Ascending aorta (tissue), 2 donors: ENCODE results near the gene SNAPC3. TPM values are rescaled to one million over a fixed set of nuclear protein-coding genes. Genes with fewer than 3 reads are reported as not detected.

Experiments used
- DNase-seq, 2 donors: peaks; one replicate each; pipeline ENCODE4 v3.0.0-alpha.2; 2019; ENCODE audit warnings: low spot score in 2 of 2
- H3K27ac ChIP-seq, 2 donors: fragments of 200-600 bp; sonication (generic); one replicate each; pipeline ENCODE4 v1.5.1; 2016 to 2017; ENCODE audit warnings: mild to moderate bottlenecking in 1 of 2
- H3K27me3 ChIP-seq: fragments of 200-600 bp; sonication (generic); one replicate; pipeline ENCODE4 v1.5.1; 2017
- H3K36me3 ChIP-seq, 2 donors: fragments of 200-600 bp; sonication (generic); one replicate each; pipeline ENCODE4 v1.5.1; 2016
- H3K4me1 ChIP-seq, 2 donors: fragments of 200-600 bp; sonication (generic); one replicate each; pipeline ENCODE4 v1.5.1; 2016 to 2017; ENCODE audit warnings: mild to moderate bottlenecking in 1 of 2
- H3K4me3 ChIP-seq, 2 donors: fragments of 200-600 bp; sonication (generic); one replicate each; pipeline ENCODE4 v1.5.1; 2016 to 2017; ENCODE audit warnings: mild to moderate bottlenecking in 1 of 2
- H3K9me3 ChIP-seq, 2 donors: fragments of 200-600 bp; sonication (generic); one replicate each; pipeline ENCODE4 v1.5.1; 2016
- intact Hi-C: fragments of 100-400 bp; cut with DNase I; formaldehyde crosslinking; loops from one replicate; pipeline ENCODE4 v1.15.1; 2023
- total RNA-seq: library from RNA; depleted of rRNA; stranded (reverse); fragments of >200 nt; gene quantifications from one replicate; pipeline ENCODE4 v1.1.0, GENCODE V29; 2016
- TF ChIP-seq, protein P1 (sequence below), 3 experiments: fragments of 200-600 bp in 2 of 3; fragments of 450-650 bp in 1 of 3; sonication (generic) in 2 of 3; IDR thresholded peaks; one replicate each; pipeline ENCODE4 v1.5.1; 2016 to 2019; ENCODE audit warnings: antibody characterized with exemption in 3 of 3, mild to moderate bottlenecking in 1 of 3, moderate library complexity in 1 of 3

Gene SNAPC3
- total RNA-seq, 1 donor from 2014 or later: 8.8 TPM

DNA sequence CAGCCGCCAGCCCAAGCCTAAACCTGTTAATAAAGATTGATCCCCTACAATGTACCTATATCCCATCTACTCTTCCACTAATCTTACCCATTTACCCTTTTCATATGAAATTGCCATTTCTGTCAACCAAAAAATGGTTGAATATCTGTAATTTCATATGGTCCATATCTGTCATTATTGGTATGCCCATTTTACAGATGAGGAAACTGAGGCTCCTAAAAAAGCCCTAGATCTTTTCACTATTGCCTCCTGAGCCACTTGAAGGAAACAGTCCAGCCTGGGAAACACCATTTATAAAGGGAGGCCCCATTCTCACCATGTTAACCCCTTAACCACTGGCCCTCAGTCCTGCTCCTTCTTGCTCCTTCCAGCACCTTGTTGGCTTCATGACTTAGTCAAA lies 41.2 kb upstream of the SNAPC3 start:
- Histone ChIP-seq H3K9me3 (no peaks in the 10 kb centered on the region), H3K27ac (no peak overlapping the region), H3K4me1 (peaks cover 0 to 3% of the 10 kb centered on the region in 2 donors), H3K36me3 (no peaks in the 10 kb centered on the region), H3K4me3 (no peak overlapping the region), H3K27me3 (no peaks in the 10 kb centered on the region)
- TF ChIP-seq, protein P1, sequence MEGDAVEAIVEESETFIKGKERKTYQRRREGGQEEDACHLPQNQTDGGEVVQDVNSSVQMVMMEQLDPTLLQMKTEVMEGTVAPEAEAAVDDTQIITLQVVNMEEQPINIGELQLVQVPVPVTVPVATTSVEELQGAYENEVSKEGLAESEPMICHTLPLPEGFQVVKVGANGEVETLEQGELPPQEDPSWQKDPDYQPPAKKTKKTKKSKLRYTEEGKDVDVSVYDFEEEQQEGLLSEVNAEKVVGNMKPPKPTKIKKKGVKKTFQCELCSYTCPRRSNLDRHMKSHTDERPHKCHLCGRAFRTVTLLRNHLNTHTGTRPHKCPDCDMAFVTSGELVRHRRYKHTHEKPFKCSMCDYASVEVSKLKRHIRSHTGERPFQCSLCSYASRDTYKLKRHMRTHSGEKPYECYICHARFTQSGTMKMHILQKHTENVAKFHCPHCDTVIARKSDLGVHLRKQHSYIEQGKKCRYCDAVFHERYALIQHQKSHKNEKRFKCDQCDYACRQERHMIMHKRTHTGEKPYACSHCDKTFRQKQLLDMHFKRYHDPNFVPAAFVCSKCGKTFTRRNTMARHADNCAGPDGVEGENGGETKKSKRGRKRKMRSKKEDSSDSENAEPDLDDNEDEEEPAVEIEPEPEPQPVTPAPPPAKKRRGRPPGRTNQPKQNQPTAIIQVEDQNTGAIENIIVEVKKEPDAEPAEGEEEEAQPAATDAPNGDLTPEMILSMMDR (IDR thresholded peaks at IDR 0.05): no peak
- DNase-seq: no peak
- intact Hi-C loops: no loop called here

DNA sequence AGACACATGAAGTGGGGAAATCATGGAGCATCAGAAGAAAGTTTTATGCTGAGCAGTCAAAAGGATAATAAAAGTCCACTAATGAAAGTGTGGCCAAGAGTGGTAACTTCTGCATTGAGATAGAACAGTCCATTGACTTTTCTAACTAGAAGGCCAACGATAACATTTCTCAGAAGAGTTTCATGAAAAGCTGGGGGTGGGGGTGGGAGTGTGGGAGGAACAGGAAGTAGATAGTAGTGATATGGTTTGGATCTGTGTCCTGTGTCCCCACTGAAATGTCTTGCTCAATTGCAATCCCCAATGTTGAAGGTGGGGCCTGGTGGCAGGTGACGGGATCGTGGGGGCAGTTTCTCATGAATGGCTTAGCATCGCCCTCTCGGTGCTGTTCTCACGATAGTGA lies 36.2 kb upstream of the SNAPC3 start:
- TF ChIP-seq, protein P1 (IDR thresholded peaks at IDR 0.05): no peak
- Histone ChIP-seq H3K27me3 (no peaks in the 10 kb centered on the region), H3K36me3 (no peaks in the 10 kb centered on the region), H3K4me3 (no peak overlapping the region), H3K4me1 (no peaks in the 10 kb centered on the region), H3K27ac (no peak overlapping the region), H3K9me3 (no peaks in the 10 kb centered on the region)
- DNase-seq: no peak
- intact Hi-C loops: no loop called here

DNA sequence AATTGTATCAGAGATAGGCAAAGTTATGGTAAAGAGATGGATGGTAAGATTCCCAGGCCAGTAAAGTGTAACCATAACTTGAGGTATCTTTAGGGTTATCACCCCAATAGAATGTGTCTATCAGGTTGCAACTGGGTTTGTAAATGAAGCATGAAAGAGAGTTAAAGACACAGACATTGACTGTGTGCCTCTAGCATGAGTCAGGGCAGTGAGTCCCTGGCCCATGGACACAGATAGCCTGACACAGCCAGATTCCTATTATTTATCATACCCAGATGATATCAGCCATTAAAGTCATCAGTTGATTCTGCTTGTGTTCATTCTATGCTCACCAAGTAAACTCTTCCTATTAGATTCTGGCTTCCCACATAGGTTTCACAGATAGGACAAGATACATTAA lies 33.5 kb upstream of the SNAPC3 start:
- Histone ChIP-seq H3K27me3 (no peaks in the 10 kb centered on the region), H3K9me3 (no peaks in the 10 kb centered on the region), H3K4me3 (no peak overlapping the region), H3K36me3 (no peaks in the 10 kb centered on the region), H3K4me1 (peaks cover 0 to 2% of the 10 kb centered on the region in 2 donors), H3K27ac (no peak overlapping the region)
- TF ChIP-seq, protein P1 (IDR thresholded peaks at IDR 0.05): no peak
- no peak for DNase-seq
- intact Hi-C loops: no loop called here

DNA sequence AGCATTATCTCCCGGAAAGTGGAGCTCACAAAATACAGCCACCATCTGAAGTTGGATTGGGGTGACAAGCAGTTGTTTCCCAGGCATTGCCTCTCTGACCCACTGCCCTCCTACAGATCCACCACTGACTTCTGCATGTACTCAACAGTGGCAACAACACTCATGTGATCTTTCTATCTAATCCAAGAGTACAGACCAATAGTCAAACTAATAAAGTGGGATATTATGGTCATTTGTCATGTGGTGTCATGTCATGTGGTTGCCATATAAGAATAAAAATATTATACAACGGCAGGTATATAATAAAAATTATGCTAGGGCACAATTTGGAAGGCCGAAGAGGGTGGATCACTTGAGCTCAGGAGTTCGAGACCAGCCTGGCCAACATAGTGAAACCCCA lies 33.0 kb upstream of the SNAPC3 start:
- Histone ChIP-seq H3K4me1 (peaks cover 0 to 2% of the 10 kb centered on the region in 2 donors), H3K9me3 (no peaks in the 10 kb centered on the region), H3K27ac (no peak overlapping the region), H3K27me3 (no peaks in the 10 kb centered on the region), H3K4me3 (no peak overlapping the region), H3K36me3 (no peaks in the 10 kb centered on the region)
- no peak for DNase-seq
- TF ChIP-seq, protein P1 (IDR thresholded peaks at IDR 0.05): no peak
- intact Hi-C loops: no loop called here

DNA sequence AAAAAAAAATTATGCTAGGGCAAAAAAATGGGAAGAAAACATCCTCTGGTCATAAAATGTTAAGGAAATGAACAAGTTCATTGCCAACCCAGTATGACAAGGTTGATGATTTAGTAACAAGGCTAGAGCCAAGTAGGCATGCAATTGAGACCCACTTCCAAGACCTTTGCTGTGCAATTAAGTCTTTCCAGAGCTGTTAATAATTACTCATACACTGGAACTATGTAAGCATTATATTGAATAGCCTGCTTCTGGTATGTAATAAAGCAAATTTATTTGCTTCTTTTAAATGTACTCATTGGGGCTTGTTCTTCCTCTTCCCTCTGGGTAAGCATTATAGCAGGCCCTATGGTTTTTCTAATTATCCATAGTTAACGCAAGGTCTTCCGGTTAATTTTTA lies 32.5 kb upstream of the SNAPC3 start:
- no peak overlapping the region for H3K27ac ChIP-seq
- H3K4me3 ChIP-seq: no peak overlapping the region
- H3K9me3 ChIP-seq: no peaks in the 10 kb centered on the region
- no peak for DNase-seq
- no peaks in the 10 kb centered on the region for H3K36me3 ChIP-seq
- intact Hi-C loops: no loop called here
- TF ChIP-seq, protein P1 (IDR thresholded peaks at IDR 0.05): no peak
- H3K4me1 ChIP-seq: peaks cover 0 to 2% of the 10 kb centered on the region in 2 donors
- no peaks in the 10 kb centered on the region for H3K27me3 ChIP-seq

DNA sequence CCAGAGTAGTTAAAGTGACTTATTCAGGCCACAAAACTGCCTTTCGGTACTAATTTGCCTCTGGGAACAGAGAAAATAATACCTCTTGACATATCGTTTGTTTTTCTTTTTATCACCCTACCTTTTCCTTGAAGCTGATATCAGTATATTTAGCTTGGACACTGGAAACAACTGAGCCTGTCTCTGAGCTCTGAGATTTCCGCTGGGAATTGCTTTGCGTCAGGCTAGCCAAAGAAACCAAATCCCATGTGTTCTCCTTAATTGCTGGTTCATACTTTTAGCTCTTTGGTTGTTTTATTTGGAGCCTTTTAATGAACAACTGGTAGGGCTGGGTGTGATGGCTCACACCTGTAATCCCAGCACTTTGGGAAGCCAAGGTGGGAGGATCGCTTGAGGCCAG lies 30.3 kb upstream of the SNAPC3 start:
- intact Hi-C loops: no loop called here
- no peak for DNase-seq
- peaks cover 0 to 2% of the 10 kb centered on the region in 2 donors for H3K4me1 ChIP-seq
- peak overlapping the region in 1 of 2 donors; percentile 30 for H3K27ac ChIP-seq
- H3K27me3 ChIP-seq: no peaks in the 10 kb centered on the region
- no peak overlapping the region for H3K4me3 ChIP-seq
- no peaks in the 10 kb centered on the region for H3K36me3 ChIP-seq
- TF ChIP-seq, protein P1 (IDR thresholded peaks at IDR 0.05): no peak
- no peaks in the 10 kb centered on the region for H3K9me3 ChIP-seq
